Measurements from ENCODE around the gene PTGIR. TPM values are rescaled to one million over a fixed set of nuclear protein-coding genes. Genes with fewer than 3 reads are reported as not detected.
A peak's percentile ranks its signal among the peaks of the same experiment; 100 is the strongest.

Gene PTGIR
- total and polyA plus RNA-seq, 2 of the 4 experiments (the other 2 are of a cell fraction), result 0.54 to 5.3 TPM

DNA sequence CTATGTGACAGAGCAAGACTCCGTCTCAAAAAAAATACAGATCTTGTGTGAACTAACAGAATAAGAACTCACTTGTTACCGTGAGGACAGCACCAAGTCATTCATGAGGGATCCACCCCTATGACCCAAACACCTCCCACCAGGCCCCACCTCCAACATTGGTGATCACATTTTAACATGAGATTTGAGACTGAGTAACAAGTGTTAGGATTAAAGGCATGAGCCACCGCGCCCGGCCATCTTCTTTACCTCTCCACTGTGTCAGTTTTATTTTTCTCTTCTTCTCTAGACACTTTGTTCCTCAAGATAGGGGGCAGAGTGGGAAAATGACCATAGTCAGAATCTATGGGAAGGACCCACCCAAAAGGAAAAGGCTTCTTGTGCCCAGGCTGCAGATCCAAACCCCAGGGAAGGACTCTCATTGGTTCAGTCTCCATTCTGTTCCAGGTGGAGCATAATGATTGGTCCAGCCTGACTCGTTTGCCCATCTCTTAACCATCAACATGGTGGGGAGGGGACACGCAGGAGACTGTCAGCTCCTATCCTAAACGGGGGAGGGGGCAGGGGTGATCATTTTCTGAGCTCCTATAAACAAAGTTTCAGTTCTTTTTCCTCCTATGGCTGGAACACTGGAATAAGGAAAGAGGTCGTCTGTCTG lies 25.0 kb downstream of the PTGIR start:
- dilution Hi-C loops (cut with HindIII; ENCODE audit: low sequenced_read_pairs, unreplicated experiment), result no loop called here
- peaks cover 31% of the 10 kb centered on the region for H4K20me1 ChIP-seq (ENCODE audit: insufficient read depth, low read length)
- H3K4me3 ChIP-seq (ENCODE audit: insufficient read depth, low read depth, low read length), result peak overlapping the region; percentile 54
- H3K9me3 ChIP-seq (ENCODE audit: control insufficient read depth, insufficient read depth, low read length), result peaks cover 4% of the 10 kb centered on the region; the same call in 1 of the 2 replicates
- no peaks in the 10 kb centered on the region for H3K36me3 ChIP-seq (ENCODE audit: control insufficient read depth, insufficient read depth, low read length)
- peak overlapping the region; percentile 22; the same call in 1 of the 2 replicates for H3K23ac ChIP-seq (ENCODE audit: low read depth, low read length)
- POLR2A ChIA-PET (ENCODE audit: unreplicated experiment), result interaction anchor here (0.6 kb wide), 2 partner anchors 435 to 600 kb away, joined by 3 to 14 read pairs; no protein-coding TSS in a partner anchor
- peak overlapping the region; percentile 100 for H4K91ac ChIP-seq (ENCODE audit: insufficient read depth, low read depth, low read length)
- H3K4me2 ChIP-seq (ENCODE audit: low read depth, low read length), result peak overlapping the region; percentile 66
- peaks cover 0 to 33% of the 10 kb centered on the region in 2 experiments; a peak in 2 of 4 replicates for H3K79me1 ChIP-seq (ENCODE audit: low read depth in 1 of 2, low read length in 2 of 2)
- intact Hi-C loops (cut with micrococcal nuclease), result no loop called here
- H3K27me3 ChIP-seq (ENCODE audit: control insufficient read depth, insufficient read depth, low read length), result no peaks in the 10 kb centered on the region
- H3K56ac ChIP-seq (ENCODE audit: extremely low read depth, insufficient read depth, low read length), result no peak overlapping the region
- peak overlapping the region; percentile 88 for H3K9ac ChIP-seq (ENCODE audit: low read depth, low read length)
- H3K27ac ChIP-seq (ENCODE audit: insufficient read depth, low read length), result no peak overlapping the region; the same call in 1 of the 2 replicates
- peak overlapping the region; percentile 100 for H2AFZ ChIP-seq (replicated peaks; ENCODE audit: low read length, poor library complexity)
- H3K14ac ChIP-seq (replicated peaks; ENCODE audit: low read depth, low read length), result peak overlapping the region; percentile 100
- peak overlapping the region; percentile 79 to 100 for H4K8ac ChIP-seq (ENCODE audit: low read depth in 2 of 2, low read length in 2 of 2)
- BruUV-seq (replicated peaks), result no TSS peak
- CTCF ChIA-PET, result no interaction called here
- H3K4me1 ChIP-seq (ENCODE audit: control insufficient read depth, insufficient read depth, low read length), result peaks cover 15% of the 10 kb centered on the region
- 0 out of 2 replicates have a peak overlapping the region, but pooled peaks have one; percentile 40 for H2BK20ac ChIP-seq (ENCODE audit: low read depth, low read length)
- no peak for DNase-seq
- WGBS, 2 experiments (ENCODE audit: extremely low coverage in 2 of 2, insufficient read length in 1 of 2), result no CpG with 5 or more reads among the region's 9 CpGs
- no peak for ATAC-seq (ENCODE audit: low read depth)
- peak overlapping the region; percentile 99 for H2AK9ac ChIP-seq (replicated peaks; ENCODE audit: low read depth, low read length, poor library complexity)
- H2BK5ac ChIP-seq (ENCODE audit: low read depth, low read length, poor library complexity, severe bottlenecking), result no peak overlapping the region
- no peak overlapping the region; the same call in 1 of the 2 replicates for H3K18ac ChIP-seq (ENCODE audit: low read depth, low read length)
- H3K9me1 ChIP-seq (ENCODE audit: insufficient read depth, low read length), result peaks cover 16% of the 10 kb centered on the region
- peak overlapping the region; percentile 94 for H2AK5ac ChIP-seq (ENCODE audit: low read depth, low read length)
- peak overlapping the region; percentile 100 for H3K4ac ChIP-seq (ENCODE audit: low read depth, low read length)
- H2BK120ac ChIP-seq (ENCODE audit: low read depth, low read length), result no peak overlapping the region
- in situ Hi-C loops (cut with MboI; ENCODE audit: low sequenced_read_pairs), result no loop called here
- H4K5ac ChIP-seq (ENCODE audit: low read depth, low read length), result peak overlapping the region; percentile 97
- no peak overlapping the region for H2BK15ac ChIP-seq (ENCODE audit: low read depth, low read length)
- TF ChIP-seq MXI1 (IDR thresholded peaks at IDR 0.05; ENCODE audit: borderline replicate concordance, low read depth, low read length), result no peak
- no peak for TF ChIP-seq CEBPB (IDR thresholded peaks at IDR 0.05; ENCODE audit: low read depth, low read length)
- TF ChIP-seq, protein P1, sequence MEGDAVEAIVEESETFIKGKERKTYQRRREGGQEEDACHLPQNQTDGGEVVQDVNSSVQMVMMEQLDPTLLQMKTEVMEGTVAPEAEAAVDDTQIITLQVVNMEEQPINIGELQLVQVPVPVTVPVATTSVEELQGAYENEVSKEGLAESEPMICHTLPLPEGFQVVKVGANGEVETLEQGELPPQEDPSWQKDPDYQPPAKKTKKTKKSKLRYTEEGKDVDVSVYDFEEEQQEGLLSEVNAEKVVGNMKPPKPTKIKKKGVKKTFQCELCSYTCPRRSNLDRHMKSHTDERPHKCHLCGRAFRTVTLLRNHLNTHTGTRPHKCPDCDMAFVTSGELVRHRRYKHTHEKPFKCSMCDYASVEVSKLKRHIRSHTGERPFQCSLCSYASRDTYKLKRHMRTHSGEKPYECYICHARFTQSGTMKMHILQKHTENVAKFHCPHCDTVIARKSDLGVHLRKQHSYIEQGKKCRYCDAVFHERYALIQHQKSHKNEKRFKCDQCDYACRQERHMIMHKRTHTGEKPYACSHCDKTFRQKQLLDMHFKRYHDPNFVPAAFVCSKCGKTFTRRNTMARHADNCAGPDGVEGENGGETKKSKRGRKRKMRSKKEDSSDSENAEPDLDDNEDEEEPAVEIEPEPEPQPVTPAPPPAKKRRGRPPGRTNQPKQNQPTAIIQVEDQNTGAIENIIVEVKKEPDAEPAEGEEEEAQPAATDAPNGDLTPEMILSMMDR (conservative IDR thresholded peaks at IDR 0.05; ENCODE audit: low read depth, low read length), result no peak
- TF ChIP-seq, protein P2, sequence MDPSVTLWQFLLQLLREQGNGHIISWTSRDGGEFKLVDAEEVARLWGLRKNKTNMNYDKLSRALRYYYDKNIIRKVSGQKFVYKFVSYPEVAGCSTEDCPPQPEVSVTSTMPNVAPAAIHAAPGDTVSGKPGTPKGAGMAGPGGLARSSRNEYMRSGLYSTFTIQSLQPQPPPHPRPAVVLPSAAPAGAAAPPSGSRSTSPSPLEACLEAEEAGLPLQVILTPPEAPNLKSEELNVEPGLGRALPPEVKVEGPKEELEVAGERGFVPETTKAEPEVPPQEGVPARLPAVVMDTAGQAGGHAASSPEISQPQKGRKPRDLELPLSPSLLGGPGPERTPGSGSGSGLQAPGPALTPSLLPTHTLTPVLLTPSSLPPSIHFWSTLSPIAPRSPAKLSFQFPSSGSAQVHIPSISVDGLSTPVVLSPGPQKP (IDR thresholded peaks at IDR 0.05; ENCODE audit: borderline replicate concordance, low read depth, low read length), result no peak
- no peak for TF ChIP-seq RCOR1 (IDR thresholded peaks at IDR 0.05; ENCODE audit: insufficient replicate concordance, low read length)
- TF ChIP-seq POLR2A (IDR thresholded peaks at IDR 0.05; ENCODE audit: low read depth, low read length), result no peak
- TF ChIP-seq, protein P3, sequence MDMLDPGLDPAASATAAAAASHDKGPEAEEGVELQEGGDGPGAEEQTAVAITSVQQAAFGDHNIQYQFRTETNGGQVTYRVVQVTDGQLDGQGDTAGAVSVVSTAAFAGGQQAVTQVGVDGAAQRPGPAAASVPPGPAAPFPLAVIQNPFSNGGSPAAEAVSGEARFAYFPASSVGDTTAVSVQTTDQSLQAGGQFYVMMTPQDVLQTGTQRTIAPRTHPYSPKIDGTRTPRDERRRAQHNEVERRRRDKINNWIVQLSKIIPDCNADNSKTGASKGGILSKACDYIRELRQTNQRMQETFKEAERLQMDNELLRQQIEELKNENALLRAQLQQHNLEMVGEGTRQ (IDR thresholded peaks at IDR 0.05; ENCODE audit: low read depth, low read length), result no peak
- TF ChIP-seq SMC3 (IDR thresholded peaks at IDR 0.05; ENCODE audit: low read depth, low read length), result no peak
- TF ChIP-seq NFE2L2 (IDR thresholded peaks at IDR 0.05; ENCODE audit: low read depth, low read length), result no peak
- TF ChIP-seq RFX5 (IDR thresholded peaks at IDR 0.05; ENCODE audit: low read depth, low read length), result no peak
- TF ChIP-seq FOS (IDR thresholded peaks at IDR 0.05; ENCODE audit: low read depth, low read length), result no peak
- no peak for TF ChIP-seq MAFK (IDR thresholded peaks at IDR 0.05; ENCODE audit: low read depth, low read length)
- no peak for TF ChIP-seq RAD21 (IDR thresholded peaks at IDR 0.05; ENCODE audit: low read length)
- TF ChIP-seq CHD1 (IDR thresholded peaks at IDR 0.05; ENCODE audit: low read depth, low read length), result no peak
- no peak for TF ChIP-seq MAZ (IDR thresholded peaks at IDR 0.05; ENCODE audit: borderline replicate concordance, low read depth, low read length)
